ENCODE data around the gene ABLIM3.
A peak's percentile ranks its signal among the peaks of the same experiment; 100 is the strongest.
"Not testable (repeated sequence)": the region's sequence is repeated elsewhere in the genome, so short reads cannot be mapped to it uniquely, and the experiment has no call there.

ABLIM3 gene

GRCh38 chr5:149257889-149258705 lies 116.8 kb downstream of the ABLIM3 start:
- peak; percentile 29 to 30 for DNase-seq (ENCODE audit: low read depth in 2 of 2)

- no peak for DNase-seq (ENCODE audit: low read depth in 2 of 2)
Measured at GRCh38 chr5:149260761-149261160, 119.5 kb downstream of the ABLIM3 start.

GRCh38 chr5:149261246-149261645 lies 120.0 kb downstream of the ABLIM3 start:
- no peak for DNase-seq (ENCODE audit: low read depth in 2 of 2)

- DNase-seq (ENCODE audit: low read depth in 2 of 2) = no peak
Measured at GRCh38 chr5:149262315-149262714, 121.0 kb downstream of the ABLIM3 start.

GRCh38 chr5:149264439-149265067 lies 123.3 kb downstream of the ABLIM3 start:
- no peak for DNase-seq (ENCODE audit: low read depth in 2 of 2)

DNA sequence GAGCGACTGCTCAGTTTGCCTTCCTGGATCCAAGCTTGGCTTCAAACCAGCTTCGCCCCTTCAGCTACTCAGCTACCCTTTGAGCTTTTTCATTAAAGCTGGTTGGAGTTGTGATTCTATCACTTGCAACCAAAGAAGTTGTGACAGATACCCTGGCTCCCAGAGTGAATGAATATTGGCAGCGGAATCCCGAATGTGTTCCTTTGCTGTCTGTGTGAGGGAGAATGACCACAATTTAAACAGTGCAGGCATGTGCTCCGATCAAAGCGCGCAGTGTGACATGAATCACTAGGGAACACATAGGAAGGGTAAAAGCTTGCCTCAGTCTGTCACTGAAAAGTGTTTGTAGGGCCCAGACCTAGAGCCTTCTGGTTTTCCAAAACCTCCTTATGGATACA lies 123.8 kb downstream of the ABLIM3 start:
- DNase-seq (ENCODE audit: low read depth in 2 of 2) = no peak

DNA sequence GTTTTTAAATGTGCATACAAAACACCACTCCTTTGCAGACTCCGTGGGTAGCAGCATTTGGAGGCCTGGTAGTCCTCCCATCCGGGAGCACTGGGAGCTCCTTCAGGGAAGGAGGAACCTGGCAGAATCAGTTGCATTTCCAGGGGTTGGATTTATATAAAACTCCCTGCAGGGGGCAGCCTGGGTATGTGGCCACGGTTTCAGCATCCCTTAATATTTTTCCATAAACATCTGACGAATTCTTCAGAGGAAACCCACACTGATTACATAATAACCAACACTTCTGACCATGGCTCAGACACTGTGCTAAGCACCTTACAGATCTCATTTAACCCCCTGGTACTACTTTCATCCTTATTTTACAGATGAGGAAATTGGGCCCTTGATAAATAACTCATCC lies 124.3 kb downstream of the ABLIM3 start:
- DNase-seq (ENCODE audit: low read depth in 2 of 2) = no peak

DNA sequence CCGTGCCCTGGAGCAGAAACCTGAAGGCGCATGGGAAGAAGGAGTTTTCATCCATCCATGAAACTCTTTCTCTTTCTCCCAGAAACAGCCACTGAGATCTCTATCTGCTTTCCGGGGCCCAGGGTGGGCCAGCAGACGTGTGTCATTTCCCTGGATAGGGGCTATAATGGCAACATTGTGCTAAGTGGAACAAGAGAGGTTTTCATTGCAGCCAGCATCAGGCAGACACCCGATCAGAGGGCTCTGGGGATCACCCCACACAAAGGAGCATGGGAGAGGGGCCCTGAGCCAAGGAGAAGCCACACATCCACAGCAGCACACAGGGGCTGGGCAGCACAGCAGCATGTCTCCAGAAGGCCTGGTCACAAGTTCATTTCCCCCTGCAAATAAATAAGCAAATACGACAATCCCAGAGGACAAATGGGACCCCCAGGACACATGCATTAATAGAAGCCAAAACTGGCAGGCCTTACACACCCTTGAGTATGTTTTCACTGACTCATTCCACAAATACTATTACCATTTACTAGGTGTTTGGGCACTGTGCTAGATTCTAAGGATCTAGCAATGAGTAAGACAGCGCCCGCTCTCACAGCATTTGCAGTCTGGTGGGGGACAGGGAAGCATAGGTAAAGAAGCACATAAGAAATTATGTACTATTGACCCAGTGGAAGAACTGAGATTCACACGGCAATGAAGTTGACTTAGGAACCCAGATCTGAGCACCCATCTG lies 126.1 kb downstream of the ABLIM3 start:
- DNase-seq (ENCODE audit: low read depth in 2 of 2) = no peak

DNA sequence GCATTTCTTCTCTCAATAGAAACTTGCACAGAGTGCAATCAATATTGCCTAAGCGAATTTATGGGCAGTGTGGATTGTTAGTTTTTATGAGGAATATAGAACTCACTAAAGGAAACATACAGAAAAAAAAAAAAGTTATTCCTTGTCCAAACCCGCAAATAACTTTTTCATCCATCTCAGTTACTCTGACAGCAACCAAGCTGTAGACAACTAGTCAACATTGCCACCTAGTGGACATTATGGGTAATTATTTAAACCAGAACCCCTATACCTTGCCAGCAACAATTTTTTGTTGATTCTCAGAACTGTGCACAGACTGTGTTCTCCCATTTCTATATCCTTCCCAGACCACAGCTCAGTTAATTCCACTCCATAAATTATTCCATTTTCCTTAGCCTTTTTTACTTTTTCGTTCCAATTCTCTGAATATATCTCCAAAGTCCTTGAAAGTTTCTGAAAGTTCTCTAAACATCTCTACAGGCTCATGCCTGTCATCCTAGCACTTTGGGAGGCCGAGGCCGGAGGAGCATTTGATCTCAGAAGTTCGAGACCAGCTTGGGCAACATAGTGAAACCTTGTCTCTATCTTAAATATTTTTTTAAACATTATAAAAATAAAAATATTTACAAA lies 127.8 kb downstream of the ABLIM3 start:
- DNase-seq (ENCODE audit: low read depth in 2 of 2) = peak in 1 of 2 experiments; percentile 23

- DNase-seq (ENCODE audit: low read depth in 2 of 2) = no peak
Measured at GRCh38 chr5:149271195-149271715, 130.0 kb downstream of the ABLIM3 start.

DNA sequence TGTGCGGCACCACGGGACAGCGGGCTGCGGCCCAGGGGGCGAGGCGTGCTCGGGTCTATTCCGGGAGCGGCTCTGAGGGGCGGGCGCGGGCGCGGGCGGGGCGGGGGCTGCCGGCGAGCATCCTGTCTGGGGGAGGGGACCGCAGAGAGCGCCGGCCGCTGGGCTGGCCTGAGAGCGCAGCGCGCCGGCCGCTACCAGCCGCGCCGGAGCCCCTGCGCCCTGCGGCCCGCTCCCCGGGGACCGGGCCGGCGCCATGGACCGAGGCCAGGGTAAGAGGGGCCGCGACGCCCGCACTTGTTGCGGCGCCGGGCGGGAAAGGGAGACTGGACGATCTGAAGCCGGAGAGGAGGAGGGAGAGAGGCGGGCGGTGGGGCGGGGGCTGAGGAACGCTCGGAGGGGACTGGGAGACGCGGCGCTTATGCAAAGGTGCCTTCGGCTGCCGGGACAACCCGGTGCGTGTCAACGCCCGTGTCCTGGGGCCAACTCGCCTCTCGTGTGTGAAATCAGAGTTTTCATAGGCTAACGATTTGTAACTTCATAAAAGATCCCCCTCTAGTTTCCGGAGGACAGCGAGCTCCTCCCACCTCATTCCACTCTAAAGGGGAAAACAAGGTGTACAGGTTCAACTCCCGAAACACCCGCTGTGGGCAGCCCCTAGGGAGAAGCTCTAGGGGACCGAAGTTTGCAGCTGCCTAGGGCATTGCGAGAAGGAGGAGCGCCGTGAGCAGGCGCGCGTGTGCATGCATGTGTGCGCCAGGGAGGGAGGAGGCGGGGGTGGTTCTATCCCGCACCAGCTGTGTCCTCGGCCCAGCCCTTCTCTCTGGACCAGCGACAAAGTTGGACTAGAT lies 130.6 kb downstream of the ABLIM3 start, which contains the start of gene AFAP1L1:
Gene AFAP1L1, plus strand, starts transcription at position 144 of the 848 bp plus-strand sequence. Its CDS starts 110 bp downstream, at position 254.
- DNase-seq (ENCODE audit: low read depth in 2 of 2) = no peak

DNA sequence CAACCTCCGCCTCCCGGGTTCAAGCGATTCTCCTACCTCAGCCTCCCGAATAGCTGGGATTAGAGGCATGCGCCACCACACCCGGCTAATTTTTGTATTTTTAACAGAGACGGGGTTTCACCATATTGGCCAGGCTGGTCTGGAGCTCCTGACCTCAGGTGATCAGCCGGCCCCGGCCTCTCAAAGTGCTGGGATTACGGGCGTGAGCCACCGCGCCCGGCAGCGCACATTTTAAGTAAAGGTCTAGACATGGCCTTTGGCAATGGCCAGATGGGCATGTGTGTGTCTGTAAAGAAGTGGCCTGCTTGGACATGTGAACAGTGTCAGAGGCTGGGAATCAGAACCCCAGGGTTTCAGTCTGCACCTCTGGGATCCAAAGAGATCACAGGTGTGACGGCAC lies 131.5 kb downstream of the ABLIM3 start:
- DNase-seq (ENCODE audit: low read depth in 2 of 2) = not testable (repeated sequence)

- no peak for DNase-seq (ENCODE audit: low read depth in 2 of 2)
Measured at GRCh38 chr5:149273237-149273636, 131.9 kb downstream of the ABLIM3 start.

- DNase-seq (ENCODE audit: low read depth in 2 of 2) = no peak
Measured at GRCh38 chr5:149273950-149274349, 132.7 kb downstream of the ABLIM3 start.

DNA sequence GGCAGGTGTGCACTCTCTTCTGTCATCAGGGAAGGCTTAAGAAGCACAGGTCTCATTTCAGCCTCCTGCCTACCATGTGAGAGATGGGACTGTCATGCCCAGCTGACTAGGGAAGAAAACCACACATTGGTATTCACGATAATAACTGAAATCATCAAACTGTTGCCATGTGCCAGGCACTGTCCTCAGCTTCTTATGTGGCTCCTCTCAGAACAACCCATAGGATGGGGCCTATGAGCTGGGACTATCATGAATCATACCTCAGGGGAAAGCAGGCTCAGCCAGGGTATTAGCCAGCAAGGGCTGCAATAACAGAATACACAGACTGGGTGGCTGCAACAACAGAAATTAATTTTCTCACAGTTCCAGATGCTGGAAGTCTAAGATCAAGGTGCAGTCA lies 133.6 kb downstream of the ABLIM3 start:
- DNase-seq (ENCODE audit: low read depth in 2 of 2) = no peak

DNA sequence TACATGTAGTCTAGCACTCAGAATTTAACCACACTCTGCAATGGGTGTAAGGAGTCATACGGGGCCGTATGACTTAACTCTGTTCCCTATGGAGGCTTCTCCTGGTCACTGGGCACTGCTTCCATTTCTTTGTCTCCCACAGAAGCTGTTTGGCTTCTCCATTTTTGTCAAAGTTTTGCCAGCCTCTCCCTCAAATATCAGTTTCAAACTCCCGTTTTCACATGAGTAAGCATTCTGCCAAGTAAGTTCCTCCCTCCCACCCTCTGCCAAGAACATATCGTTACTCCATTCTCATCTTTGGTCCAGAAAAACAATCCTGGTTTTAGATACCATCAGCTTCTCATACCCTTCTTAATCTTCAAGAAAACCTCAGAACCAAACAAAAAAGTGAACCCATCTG lies 136.5 kb downstream of the ABLIM3 start:
- no peak for DNase-seq (ENCODE audit: low read depth in 2 of 2)

GRCh38 chr5:149278451-149279210 lies 137.3 kb downstream of the ABLIM3 start:
- no peak for DNase-seq (ENCODE audit: low read depth in 2 of 2)

GRCh38 chr5:149279661-149280060 lies 138.4 kb downstream of the ABLIM3 start:
- no peak for DNase-seq (ENCODE audit: low read depth in 2 of 2)

DNA sequence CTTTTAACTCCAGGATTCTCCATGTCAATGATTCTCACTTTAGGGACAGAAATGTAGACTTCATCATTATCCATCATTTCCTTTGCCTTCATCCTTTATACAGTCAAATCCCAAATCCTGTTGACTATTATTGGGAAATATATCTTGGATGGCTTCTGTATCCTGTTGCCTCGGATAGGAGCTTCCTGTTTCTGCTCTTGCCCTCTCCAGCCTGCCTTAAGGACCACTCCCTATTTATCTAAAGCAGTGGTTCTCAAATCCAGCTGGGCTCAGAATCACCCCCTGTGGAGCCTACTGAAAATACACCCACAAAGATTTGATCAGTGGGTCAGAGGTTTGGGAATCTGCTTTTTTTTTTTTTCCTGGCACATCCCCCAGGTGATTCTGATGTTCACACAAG lies 138.8 kb downstream of the ABLIM3 start:
- no peak for DNase-seq (ENCODE audit: low read depth in 2 of 2)

- DNase-seq (ENCODE audit: low read depth in 2 of 2) = no peak
Measured at GRCh38 chr5:149280802-149281201, 139.5 kb downstream of the ABLIM3 start.
